A549 (cell line): ENCODE data around the gene HOXA5.

Experiments
- CEBPB ChIP-seq, 2 experiments: fragments of >200 bp in 1 of 2; sonication (Bioruptor Twin) in 1 of 2; formaldehyde crosslinking in 1 of 2; IDR thresholded peaks; 2 replicates each; pipeline ENCODE4 v1.6.1; 2012 to 2016
- CTCF ChIP-seq: fragments of >200 bp; sonication (Bioruptor Twin); formaldehyde crosslinking; IDR thresholded peaks from 3 replicates; pipeline ENCODE4 v1.5.1; 2016
- HDAC2 ChIP-seq: fragments of 200-600 bp; sonication (generic); IDR thresholded peaks from 2 replicates; pipeline ENCODE4 v1.6.1; 2016
- KDM5A ChIP-seq: fragments of 200-600 bp; sonication (generic); IDR thresholded peaks from 2 replicates; pipeline ENCODE4 v1.6.1; 2016; ENCODE audit warnings: antibody characterized with exemption, mild to moderate bottlenecking
- POLR2A ChIP-seq: IDR thresholded peaks from 2 replicates; pipeline ENCODE4 v1.6.1; 2012; ENCODE audit warnings: mild to moderate bottlenecking, low read length
- ZC3H11A ChIP-seq: fragments of 450-650 bp; IDR thresholded peaks from 2 replicates; pipeline ENCODE4 v1.6.1; 2014; ENCODE audit warnings: antibody characterized with exemption, mild to moderate bottlenecking

GRCh38 chr7:27184337-27185012 is 41.0 kb upstream of the HOXA5 start:
- TF ChIP-seq CTCF (no peak), CEBPB (IDR thresholded peaks at IDR 0.05) (no peak), KDM5A (no peak), HDAC2 (no peak), POLR2A (peak; percentile 37), ZC3H11A (no peak)
